ENCODE measurements around the gene THBS2.

- TF ChIP-seq POLR2A (IDR thresholded peaks at IDR 0.05) (no peak), CTCF (IDR thresholded peaks at IDR 0.05) (no peak)
Observed at GRCh38 chr6:169271877-169272216, 18.2 kb upstream of the THBS2 start.

Data from vagina (tissue), 2 donors.